ENCODE results near the gene MRPS34.

GRCh38 chr16:1772362-1772907, 499 bp downstream of the MRPS34 start, which contains the start of gene EME2:
- TF ChIP-seq, protein P1, sequence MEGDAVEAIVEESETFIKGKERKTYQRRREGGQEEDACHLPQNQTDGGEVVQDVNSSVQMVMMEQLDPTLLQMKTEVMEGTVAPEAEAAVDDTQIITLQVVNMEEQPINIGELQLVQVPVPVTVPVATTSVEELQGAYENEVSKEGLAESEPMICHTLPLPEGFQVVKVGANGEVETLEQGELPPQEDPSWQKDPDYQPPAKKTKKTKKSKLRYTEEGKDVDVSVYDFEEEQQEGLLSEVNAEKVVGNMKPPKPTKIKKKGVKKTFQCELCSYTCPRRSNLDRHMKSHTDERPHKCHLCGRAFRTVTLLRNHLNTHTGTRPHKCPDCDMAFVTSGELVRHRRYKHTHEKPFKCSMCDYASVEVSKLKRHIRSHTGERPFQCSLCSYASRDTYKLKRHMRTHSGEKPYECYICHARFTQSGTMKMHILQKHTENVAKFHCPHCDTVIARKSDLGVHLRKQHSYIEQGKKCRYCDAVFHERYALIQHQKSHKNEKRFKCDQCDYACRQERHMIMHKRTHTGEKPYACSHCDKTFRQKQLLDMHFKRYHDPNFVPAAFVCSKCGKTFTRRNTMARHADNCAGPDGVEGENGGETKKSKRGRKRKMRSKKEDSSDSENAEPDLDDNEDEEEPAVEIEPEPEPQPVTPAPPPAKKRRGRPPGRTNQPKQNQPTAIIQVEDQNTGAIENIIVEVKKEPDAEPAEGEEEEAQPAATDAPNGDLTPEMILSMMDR (conservative IDR thresholded peaks at IDR 0.05; ENCODE audit: low read depth, low read length), result no peak
- TF ChIP-seq EZH2 (IDR thresholded peaks at IDR 0.05; ENCODE audit: borderline replicate concordance, low read depth, low read length, poor library complexity, severe bottlenecking), result no peak
